GM21390 (cell line): ENCODE data around the gene SESN1.

Experiments used
- ATAC-seq: cut with Tn5 transposase; IDR thresholded peaks from one replicate; pipeline ENCODE4 v1.9.1; 2021; ENCODE audit not compliant: unreplicated experiment

The SESN1 gene

DNA sequence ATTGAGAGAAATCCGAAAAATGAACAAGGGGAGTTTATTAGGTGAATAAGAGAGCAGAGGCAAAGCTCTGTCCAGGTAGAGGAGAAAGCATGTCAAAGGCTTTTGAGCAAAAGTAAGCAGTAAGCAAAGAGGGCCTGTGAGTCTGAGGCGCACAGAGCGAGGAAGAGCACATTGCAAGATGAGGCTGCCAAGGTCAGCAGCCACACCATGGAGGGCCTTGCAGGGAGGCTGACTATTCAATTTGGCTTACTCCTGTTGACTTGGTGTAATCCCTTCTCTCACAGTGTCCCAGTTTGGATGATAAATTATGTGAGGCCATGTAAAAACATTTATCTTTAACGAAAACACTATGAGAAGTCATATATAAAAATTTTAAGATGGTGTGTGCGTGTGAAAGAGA, 32.4 kb downstream of the SESN1 start:
- ATAC-seq, result no peak

DNA sequence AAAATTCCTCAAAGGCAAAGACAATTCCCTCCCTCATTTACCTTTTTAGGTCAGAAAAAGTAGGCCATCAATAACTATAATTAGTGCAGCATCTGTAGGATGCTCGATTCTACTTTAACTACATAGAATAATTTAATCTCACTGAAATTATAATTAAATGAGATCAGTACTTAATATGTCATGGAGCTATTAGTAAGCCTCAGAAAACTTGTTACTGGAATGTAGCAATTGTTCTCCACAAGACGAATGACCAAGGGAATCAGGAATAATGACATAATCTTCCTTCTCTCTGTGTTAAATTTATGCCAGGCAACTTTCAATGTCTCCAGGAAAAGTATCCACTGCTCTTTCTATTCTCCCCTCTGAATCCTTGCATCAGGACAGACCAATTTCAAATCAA, 34.1 kb downstream of the SESN1 start:
- ATAC-seq, result no peak

DNA sequence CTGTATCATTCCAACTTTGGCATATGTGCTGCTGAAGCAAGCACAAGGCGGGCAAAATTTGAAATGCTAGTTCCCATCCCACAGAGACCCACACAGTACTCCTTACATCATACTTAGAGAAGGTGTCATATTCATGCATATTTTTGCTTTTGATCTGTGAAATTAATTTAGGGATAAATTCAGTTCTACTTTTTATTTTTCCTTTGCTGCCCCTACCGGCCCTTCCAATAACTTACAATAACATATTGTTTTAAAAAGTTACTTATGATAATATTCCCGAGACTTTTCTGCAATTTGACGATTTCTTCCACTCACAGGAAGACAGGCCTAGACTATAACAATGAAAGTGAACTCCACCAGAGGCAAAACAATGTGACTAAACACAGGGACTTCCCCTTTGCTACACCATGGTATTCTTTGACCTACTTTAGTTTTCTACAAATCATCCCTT, 35.0 kb downstream of the SESN1 start:
- no peak for ATAC-seq

DNA sequence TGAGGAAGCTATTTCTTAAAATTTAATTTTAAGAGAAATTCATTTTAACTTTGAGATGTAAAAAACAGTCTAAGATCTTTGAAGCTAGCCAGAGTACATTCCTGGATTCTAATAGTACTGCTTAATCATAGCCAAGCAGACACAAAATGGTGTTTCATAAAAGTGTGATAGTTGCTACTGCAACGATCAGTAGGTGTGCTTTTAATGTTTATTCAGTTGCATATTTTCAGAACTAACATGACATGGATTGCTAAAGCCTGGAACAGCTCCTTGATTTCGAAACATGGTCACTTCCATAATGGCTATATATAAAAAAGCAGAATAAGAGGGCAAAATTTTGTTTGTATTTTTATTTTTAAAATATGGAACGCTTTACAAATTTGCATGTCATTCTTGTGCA, 35.5 kb downstream of the SESN1 start:
- no peak for ATAC-seq

DNA sequence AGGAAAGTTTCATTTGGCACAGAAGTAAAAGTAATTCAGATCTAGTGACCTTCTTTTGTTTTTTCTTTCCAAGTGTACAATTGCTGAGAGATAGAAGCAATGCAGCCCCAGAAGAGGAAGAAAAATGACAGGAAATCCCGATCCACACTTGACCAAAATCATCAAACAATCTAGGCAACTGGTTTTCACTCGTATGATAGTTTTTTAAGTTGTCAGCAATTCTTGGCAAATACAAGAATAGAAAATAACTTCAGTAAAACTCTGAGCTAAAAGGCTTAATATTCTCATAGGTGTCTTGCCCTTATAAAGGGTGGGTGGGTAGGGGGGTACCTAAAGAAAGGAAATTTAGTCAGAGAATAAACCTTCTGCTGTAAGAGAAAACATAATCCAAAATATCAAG, 36.0 kb downstream of the SESN1 start:
- no peak for ATAC-seq

DNA sequence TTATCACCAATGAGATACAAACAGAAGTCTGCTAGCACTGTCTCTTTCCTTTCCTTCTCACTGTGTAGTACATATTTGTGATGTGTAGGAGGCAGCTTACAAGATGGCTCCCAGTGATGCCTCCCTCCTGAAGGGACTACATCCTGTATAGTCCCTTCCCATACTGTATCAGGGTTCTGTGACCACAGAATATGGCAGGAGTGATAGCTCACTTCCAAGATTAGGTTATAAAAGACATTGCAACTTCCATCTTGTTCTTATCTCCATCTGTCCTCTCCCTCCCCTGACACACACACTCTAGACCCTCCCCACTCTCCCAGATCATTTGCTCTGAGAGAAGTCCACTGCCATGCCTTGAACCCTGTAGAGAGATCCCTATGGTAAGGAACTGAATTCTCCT, 38.0 kb downstream of the SESN1 start:
- no peak for ATAC-seq

DNA sequence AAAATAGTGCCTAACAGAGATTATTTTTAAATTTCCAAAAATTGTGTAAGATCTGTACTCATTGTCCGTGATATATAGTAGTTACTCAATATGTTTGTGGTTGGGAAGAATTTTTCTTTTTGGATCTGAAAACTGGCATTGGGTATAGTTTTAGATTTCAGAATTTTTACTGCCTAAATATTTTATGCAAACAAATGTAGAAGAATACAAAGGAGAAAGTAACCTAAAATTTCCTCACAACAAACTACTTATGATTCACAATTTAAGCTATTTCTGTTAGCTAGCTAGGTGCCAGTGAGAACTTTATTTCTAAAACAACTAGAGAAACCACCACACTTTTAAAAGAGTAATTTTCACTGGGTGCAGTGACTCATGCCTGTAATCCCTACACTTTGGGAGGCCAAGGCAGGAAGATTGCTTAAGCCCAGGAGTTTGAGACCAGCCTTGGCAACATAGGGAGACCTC, 38.8 kb downstream of the SESN1 start:
- ATAC-seq, result no peak

DNA sequence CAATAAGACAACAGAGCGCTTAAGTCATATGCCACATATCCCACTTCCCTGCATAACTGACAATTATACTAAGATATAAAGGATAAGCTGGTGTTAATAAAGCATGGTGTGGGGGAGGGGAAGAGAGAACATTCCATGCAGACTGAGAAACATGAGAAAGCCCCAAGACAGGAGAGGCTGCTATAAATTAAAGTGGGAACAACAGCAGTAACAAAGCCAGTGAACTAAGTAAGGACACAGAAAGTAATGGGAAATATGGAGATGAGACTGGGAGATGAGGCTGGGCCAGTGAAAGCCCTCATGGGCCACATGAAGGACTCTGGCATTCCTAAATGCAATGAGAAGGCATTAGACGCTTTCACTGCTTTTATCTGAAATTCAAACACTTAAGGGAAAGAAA, 41.3 kb downstream of the SESN1 start:
- no peak for ATAC-seq

DNA sequence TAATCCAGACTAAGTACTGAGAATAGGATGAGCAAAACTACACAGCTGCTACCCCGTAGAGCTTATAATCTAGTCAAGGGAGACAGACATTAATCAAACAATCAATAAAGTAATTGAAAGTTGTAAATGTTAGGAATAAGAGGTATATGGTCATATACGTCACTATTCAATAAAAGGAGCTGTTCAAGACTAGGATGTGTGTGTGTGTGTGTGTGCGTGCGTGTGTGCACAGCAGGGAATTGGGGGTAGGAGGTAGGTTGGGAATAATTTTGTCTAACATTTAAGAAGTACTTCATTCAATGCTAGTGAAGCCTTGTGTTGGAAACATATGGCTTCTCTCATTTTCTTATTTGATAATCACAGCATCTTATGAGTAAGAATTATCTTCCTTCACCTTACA, 41.8 kb downstream of the SESN1 start:
- no peak for ATAC-seq

DNA sequence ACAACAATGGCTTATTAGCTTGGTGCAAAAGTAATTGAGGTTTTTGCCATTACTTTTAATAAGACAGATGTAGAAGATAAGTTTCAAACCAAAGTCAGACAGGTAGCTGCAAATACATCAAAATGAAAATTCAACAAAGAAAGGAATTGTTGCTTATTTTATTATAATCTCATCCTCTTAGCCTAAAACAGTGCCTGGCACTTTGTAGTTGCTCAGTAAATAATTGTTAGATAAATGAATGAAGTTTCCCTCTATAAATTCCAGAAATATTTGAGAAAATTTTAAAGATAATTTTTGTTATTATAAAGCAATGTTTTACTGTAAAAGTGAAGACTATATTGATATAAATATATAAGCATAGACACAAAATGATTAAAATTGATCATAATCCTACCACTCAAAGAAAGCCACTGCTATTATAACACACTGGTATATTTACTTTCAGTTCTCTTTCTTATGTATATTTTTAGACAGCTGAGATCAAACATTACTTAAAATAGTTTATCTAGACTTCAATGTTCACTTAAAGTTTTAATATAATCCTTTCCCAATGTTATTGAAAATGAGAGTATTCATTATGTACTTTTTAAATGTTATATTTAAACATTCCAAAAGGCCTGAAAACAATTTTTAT, 42.5 kb downstream of the SESN1 start:
- no peak for ATAC-seq

DNA sequence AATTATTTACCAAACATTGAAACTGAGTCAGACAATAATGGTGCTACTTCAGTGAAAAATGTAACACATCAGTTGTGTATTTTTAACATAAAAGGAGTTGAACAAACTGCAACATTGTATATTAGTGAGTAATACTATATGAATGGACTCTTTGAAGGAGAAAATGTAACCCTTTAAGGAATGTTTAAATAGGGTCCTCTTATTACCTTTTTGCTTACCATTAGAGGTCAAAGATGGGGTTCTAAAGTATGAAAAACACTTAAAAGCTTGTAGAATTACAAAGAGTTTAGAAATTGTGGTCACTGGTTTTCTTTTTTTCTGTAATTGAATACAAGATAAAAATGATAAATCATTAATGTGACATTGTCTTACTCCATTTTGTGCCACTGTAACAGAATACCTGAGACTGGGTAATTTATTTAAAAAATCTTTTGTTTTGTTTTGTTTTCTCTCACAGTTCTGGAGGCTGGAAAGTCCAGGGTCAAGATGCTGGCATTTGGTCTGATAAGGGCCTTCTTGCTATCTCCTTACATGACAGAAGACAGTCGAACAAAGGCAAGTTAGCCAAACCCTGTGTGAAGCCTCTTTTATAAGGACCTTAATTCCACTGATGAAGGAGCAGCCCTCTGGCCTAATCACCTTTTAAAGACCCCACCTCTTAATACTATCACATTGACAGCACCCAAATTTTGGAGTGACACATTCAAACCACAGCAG, 43.2 kb downstream of the SESN1 start:
- no peak for ATAC-seq

DNA sequence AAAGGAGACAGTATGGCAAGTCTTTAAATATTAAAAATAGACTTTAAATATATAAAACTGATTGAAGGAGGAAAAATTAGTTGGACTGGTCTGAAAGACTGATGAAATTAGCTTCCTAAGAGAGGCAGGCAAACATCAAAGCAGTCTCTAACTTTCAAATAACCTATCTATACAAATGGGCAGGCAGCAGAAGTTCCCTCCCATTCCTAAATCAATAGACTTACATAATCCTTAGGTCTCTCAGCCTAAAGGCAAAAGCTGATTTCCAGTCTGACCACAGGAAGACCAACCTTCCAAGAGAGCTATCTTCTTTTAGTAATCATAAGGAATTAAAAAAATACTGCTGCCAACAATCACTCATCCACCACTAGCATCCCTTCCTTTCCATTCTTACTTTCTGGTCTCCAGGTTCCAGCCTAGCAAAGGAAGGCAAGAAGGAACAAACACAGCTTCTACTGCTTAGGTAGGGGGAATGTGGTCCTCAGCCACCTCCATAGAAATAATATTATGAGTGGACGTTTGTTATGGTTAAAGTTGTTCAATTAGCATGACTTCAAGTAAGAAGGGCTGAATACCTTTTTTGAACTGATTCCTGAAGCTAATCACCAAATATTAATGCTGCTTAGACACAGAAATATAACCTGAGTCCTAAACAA, 44.1 kb downstream of the SESN1 start:
- no peak for ATAC-seq

DNA sequence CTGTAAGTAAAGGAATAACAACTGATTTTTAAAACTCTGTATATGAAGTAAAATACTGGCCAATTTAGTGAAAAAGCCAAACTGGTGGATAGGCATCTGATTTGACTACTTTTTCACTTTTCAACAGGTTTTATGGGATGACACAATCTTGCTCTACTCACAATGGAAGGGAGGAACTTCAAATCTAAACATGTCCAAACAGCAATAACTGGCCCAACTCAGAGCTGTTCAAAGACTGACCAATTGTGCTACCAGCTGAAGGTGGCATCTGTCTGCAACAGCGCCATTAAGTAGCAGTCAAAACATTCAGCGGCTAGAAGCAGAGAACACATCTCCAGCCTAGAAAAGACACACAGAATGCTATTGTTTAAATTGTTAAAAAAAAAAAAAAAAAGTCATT, 44.6 kb downstream of the SESN1 start:
- no peak for ATAC-seq

DNA sequence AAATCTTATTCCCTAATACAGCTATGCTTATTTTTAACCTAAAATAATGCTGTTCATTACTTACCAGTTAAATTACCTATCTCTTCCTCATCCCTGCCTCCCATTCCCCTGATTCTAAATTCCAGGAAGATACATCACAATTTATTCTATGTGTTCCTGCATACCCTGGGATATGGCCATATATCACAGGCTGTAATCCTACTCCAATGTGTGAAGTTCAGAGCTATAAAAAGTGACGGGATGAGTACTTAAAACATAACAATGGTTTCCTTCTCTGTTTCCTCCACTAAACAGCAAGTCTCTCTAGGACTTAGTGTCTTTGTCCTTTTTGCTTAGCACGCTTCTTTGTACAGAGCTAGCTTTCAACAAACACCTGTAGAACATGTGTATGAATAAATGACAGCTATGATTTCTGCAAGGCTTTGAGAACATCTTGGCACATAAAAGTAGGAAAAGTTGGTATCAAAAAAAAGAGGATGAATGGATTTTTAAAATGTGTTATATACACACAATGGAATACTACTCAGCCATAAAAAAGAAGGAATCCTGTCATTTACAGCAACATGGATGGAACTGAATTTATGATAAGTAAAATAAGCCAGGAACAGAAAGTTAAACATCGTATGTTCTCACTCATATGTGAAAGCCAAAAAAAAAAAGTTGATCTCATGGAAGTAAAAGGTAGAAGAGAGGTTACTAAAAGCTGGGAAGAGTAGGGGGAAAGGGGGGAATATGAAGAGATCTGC, 45.8 kb downstream of the SESN1 start:
- no peak for ATAC-seq

DNA sequence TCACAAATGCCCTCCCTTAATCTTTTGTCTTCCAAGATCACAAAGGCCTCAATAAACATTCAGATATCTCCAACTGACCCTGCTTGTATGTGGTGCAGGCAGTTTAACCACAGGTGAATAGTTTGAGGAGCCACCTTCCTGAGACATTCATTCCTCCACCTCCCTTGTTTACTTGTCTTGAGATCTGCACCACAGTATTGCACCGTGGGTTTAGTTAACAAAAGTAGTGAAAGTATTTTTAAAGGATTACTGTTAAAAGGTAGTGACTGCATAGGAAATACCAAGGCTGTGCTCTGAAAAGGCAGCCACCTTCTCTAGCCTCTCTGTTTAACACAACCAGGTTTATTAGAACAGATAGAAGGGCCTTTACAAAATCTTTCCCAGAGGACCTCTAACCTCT, 46.5 kb downstream of the SESN1 start:
- ATAC-seq, result no peak

DNA sequence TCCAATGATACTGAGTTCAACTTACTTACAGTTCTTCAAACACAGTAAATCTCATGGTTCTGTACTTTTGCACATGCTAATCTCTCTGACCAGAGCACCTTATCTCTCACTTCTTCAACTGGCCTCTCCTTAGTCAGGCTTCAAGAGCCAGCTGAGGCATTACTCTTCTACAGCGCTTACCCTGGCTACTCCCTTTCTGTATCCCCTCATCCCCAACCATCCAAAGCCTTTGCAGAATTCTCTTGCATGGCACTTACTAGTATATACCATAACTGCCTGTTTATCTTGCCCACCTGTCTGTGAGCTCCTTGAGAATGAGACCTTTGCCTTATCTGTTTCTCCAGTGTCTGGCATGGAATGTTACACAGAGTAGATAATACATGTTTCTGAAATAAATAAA, 49.2 kb downstream of the SESN1 start:
- ATAC-seq, result no peak

DNA sequence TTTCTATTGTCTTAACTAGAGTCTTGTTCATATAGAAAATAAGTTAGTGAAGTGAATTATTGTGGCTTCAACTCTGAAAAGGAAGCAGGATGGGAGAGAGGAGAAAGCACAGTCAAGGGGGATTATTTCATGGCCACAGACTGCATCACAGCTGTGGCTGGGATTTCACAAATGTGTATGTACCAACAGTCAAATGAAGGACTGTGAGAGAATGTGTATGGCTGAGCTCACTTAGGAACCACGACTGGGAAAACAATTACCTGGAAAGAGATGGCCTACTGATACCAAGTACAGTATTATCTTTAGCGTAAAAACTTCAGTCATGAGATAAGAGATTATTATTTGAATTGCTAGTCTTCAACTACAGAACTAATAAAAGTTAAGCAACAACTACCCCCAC, 54.9 kb downstream of the SESN1 start:
- no peak for ATAC-seq

DNA sequence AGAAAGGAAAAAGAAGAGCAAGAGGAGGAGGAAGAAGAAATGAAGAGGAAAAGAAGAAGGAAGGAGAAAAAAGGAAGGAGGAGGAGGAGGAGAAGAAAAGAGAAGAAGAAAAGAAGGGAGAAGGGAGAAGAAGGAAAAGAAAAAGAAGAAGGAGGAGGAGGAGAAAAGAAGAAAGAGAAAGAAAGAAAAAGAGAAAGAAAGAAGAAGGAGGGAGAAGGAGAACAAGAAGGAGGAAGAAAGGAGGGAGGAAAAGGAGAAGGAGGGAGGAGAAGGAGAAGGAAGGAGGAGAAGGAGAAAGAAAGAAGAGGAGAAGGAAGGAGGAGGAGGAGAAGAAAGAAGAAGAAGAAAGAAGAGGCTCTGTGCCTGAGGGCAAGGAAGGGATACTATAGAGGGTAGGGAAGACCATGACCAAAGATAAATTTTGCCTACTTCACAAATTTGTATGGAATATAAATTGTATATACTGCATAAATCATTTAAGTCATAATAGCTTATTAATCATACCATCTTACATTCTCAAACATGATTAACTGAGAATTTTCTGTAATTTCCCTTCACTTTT, 55.7 kb downstream of the SESN1 start:
- no peak for ATAC-seq

DNA sequence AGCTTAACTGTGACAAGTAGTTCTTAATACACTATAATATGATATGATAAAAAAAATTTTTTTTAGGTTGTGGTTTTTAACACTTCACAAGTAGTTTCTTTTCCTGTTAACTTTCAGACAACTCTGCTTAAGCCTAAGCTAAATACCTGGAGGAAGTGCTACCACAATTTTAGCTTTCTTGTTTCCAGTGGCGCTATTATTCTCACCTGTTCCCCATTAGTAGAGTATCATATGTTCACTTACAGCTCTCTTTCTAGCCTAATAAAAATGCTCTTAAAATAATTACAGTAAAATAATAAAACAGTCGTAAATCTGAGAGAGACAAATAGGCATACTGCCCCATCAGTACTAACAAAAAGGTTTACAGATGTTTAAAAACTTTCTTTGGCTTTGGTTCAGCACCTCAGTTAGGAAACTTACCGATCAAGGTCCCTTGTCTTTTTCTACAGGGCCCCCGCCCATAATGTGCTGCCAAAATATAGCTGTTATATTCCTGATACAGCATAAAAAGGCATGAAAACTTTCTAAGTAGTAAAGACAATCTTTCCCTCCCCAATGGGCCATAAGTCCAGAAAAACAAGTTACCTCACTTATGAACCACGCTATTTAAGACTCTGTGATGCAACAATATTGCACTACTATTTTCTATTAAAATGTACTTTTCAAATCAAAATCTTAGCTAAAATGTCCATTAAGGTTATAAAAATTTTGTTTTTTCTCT, 57.9 kb downstream of the SESN1 start:
- ATAC-seq, result no peak

DNA sequence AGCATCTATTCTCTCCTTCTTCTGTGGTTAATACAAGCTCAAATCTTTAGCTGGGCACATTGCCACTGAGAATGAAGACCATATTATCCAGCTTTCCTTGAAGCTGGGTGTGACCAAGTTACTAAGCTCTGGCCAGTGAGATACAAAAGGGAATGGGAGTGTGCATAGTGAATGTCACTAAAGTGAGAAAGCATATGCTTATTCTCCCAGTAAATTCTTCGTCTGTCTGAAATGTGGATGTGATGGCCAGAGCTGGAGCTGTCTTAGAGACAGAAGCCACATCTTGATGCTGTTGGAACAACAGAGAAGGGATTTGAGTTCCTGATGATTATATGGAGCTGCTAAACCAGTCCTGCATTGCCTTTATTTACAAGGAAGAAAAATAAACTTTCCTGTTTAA, 60.1 kb downstream of the SESN1 start:
- no peak for ATAC-seq

DNA sequence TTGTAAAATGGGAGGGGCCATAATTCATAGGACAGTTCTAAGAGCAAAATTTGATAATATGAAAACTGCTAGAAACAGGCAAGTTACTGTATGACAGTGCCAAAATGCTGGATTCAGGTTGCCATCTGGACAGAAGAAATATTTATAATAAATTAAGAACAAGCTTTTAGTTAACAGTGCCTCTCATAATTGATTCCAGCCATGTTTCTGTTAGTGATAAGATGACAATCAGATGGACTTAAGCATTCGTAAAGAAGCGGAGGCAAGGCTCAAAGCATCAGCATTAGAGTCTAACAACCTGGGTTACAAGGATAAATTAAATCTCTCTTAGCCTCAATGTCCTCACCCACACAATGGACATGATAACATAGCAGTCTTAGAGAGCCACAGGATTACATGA, 61.0 kb downstream of the SESN1 start:
- no peak for ATAC-seq
